HUES64 (cell line): ENCODE measurements around the gene RENBP.

ENCODE experiments used
- H3K27ac ChIP-seq: 2 replicates; pipeline ENCODE4 v1.7.0; 2013; ENCODE audit warnings: low read depth, low read length, inconsistent platforms
- H3K27me3 ChIP-seq: 2 replicates; pipeline ENCODE4 v1.6.1; 2013; ENCODE audit warnings: mild to moderate bottlenecking, low read length; ENCODE audit not compliant: insufficient read depth
- H3K36me3 ChIP-seq: 2 replicates; pipeline ENCODE4 v1.6.1; 2013; ENCODE audit warnings: mild to moderate bottlenecking, low read length; ENCODE audit not compliant: insufficient read depth
- H3K4me1 ChIP-seq: 2 replicates; pipeline ENCODE4 v1.6.1; 2013; ENCODE audit warnings: mild to moderate bottlenecking, low read length, moderate library complexity; ENCODE audit not compliant: insufficient read depth
- H3K4me3 ChIP-seq: 2 replicates; pipeline ENCODE4 v1.5.1; 2013; ENCODE audit warnings: mild to moderate bottlenecking, low read length, moderate library complexity
- H3K9ac ChIP-seq: 2 replicates; pipeline ENCODE4 v1.6.1; 2013; ENCODE audit warnings: mild to moderate bottlenecking, low read depth, low read length
- H3K9me3 ChIP-seq: 2 replicates; pipeline ENCODE4 v1.6.1; 2013; ENCODE audit warnings: low read depth, low read length; ENCODE audit not compliant: insufficient read depth
- WGBS: fragments of 150-250, 120-280 bp; methylation state at CpG from one replicate; pipeline ENCODE4 v1.1.7; 2013; ENCODE audit warnings: missing lambda C conversion rate; 5-methylcytosine and 5-hydroxymethylcytosine counted together

RENBP gene

DNA sequence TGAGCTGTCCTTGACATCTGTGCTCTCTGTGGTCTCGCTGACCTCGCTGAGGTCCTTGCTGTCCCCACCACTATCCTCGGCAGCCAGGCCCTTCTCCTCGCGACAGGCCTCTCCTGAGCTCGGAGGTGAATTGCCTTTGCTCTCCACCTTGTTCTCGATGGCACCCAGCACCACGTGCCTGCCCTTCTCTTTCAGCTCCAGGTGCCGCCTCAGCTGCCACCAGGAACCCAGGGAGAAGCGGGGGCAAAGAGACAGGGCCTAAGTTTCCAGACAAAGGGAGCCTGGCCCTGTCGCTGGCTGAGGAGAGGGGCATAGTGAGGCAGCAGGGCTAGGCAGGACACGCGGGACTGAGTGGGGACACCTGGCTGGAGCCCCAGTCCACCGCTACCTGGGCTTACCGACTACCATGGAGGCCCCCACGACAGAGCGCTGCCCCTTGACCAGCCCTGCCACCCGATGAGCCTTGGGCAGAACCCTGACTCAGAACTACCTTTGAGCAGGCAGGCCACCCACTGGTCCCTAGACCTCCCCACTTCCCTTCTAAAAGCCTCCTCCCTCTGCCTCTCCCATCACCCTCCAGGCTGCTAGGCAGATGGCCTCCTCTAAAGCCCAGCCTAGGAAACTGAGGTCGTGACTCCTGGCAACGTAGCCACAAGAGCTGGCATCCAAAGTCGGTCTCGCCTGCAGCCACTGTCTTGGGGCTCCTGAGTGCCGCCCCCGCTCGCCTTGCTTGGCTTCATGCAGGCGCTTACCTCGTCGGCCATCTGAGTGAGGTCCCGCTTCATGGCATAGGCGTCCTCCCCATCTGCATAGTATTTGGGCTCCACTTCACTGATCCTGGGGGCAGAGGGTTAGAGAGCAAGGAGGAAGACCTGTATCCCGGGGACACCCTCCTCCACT is 14.2 kb downstream of the RENBP start:
- peaks cover 2% of the 10 kb centered on the region; the same call in 1 of the 2 replicates for H3K4me1 ChIP-seq
- WGBS: 95% methylated on average over 31 of the region's 31 CpGs
- H3K36me3 ChIP-seq: peaks cover 37% of the 10 kb centered on the region
- no peak overlapping the region for H3K4me3 ChIP-seq
- H3K9ac ChIP-seq: no peak overlapping the region
- no peak overlapping the region for H3K27ac ChIP-seq
- H3K27me3 ChIP-seq: no peaks in the 10 kb centered on the region
- H3K9me3 ChIP-seq: no peaks in the 10 kb centered on the region

DNA sequence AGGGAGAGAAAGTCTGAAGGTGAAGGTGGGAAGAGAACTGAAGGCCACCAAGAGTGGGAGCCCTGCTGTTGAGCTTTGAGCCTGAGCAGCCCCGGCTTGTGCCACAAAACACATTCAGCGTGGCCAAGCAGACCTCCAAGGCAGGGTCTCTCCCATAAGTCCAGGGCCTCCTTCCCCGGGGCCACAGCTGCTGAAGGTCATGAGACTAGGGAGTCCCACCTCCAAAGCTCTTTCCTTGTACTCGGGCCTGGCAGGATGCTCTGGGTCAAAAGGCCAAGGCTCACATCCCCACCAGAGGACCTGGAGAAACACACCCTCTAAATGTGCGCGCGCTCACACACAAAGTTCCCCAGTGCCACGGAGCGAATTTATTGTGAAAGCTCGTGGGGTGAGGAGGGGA is 14.9 kb downstream of the RENBP start:
- 100% methylated on average over 5 of the region's 10 CpGs for WGBS
- Histone ChIP-seq H3K27me3 (no peaks in the 10 kb centered on the region), H3K36me3 (peaks cover 37% of the 10 kb centered on the region), H3K27ac (no peak overlapping the region), H3K4me1 (peaks cover 8% of the 10 kb centered on the region; the same call in 1 of the 2 replicates), H3K9ac (no peak overlapping the region), H3K4me3 (no peak overlapping the region), H3K9me3 (no peaks in the 10 kb centered on the region)

DNA sequence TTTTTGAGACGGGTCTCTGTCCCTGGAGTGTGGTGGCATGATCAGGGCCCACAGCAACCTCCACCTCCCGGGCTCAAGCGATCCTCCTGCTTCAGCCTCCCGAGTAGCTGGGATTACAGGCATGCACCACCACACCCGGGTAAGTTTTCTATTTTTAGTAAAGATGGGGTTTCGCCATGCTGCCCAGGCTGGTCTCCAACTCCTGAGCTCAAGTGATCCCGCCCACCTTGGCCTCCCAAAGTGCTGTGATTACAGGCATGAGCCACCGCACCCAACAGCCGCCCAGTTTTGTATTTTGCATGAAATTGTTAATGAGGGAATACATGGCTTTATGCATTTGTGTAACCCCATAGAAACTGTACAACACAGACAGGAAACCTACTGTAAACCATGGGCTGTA is 15.6 kb downstream of the RENBP start:
- Histone ChIP-seq H3K4me3 (peak overlapping the region; percentile 34; the same call in 1 of the 2 replicates), H3K27me3 (no peaks in the 10 kb centered on the region), H3K9ac (no peak overlapping the region), H3K27ac (no peak overlapping the region), H3K9me3 (no peaks in the 10 kb centered on the region), H3K36me3 (peaks cover 37% of the 10 kb centered on the region), H3K4me1 (peaks cover 8% of the 10 kb centered on the region; the same call in 1 of the 2 replicates)
- WGBS: 82% methylated on average over 8 of the region's 9 CpGs

DNA sequence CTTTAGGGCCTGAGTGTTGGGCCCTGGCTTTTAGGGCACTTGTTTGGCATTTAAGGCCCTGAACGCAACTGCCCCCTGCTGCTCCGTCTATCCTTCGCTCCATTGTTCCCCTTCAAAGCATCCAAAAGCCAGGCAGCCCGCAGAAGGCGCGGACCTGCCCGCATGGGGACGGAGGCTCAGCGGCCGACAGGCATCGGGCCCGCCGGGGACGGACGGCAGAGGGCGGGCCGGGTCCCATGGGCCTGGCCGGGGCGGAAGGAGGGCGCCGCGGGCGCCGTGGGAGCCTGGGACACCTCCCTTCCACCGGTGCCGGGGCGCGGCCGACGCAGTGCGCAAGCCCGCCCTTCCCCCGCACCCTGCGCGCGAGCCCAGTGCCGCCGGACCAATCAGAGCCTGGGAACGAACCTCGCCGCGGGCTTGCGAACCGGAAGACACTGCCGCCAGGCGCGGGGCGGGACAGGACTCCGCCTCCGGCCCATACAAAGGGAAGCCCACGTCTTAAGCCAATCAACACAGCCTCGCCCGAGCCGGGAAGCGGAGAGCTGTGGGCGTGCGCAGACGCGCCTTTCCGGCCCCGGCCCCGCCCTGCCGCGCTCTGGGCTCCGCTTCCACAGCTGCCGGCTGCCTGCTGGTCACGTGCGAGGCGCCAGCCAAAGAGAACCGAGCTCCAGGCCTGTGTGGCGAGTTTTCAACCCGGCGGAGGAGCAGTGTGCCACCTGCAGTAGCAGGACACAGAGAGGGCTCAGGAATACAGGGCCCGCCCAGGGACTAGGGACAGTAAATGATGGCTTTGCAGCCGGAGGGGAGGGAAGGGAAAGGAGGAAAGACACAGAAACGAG is 16.3 kb downstream of the RENBP start:
- WGBS: under 1% methylated on average over 76 of the region's 76 CpGs
- H3K27ac ChIP-seq: peak overlapping the region; percentile 97
- peaks cover 37% of the 10 kb centered on the region for H3K36me3 ChIP-seq
- H3K4me3 ChIP-seq: peak overlapping the region; percentile 77
- no peaks in the 10 kb centered on the region for H3K9me3 ChIP-seq
- H3K4me1 ChIP-seq: peaks cover 8% of the 10 kb centered on the region; the same call in 1 of the 2 replicates
- peak overlapping the region; percentile 88 for H3K9ac ChIP-seq
- no peaks in the 10 kb centered on the region for H3K27me3 ChIP-seq

DNA sequence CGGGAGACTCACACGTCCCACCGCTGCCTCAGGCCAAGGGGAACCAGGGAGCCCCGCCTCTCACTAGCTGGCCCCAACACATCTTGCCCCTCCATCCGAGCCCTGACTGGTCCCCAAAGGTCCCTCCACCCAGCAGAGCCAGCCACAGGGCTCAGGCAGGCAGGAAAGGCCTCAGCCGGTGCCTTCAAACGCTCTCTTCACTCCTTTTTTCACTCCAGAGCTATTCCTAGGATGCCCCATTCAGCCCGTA is 16.8 kb downstream of the RENBP start:
- 3% methylated on average over 8 of the region's 8 CpGs for WGBS
- peak overlapping the region; percentile 77 for H3K4me3 ChIP-seq
- no peaks in the 10 kb centered on the region for H3K27me3 ChIP-seq
- H3K27ac ChIP-seq: peak overlapping the region; percentile 97
- H3K4me1 ChIP-seq: peaks cover 8% of the 10 kb centered on the region; the same call in 1 of the 2 replicates
- peak overlapping the region; percentile 88 for H3K9ac ChIP-seq
- peaks cover 33% of the 10 kb centered on the region for H3K36me3 ChIP-seq
- H3K9me3 ChIP-seq: no peaks in the 10 kb centered on the region

DNA sequence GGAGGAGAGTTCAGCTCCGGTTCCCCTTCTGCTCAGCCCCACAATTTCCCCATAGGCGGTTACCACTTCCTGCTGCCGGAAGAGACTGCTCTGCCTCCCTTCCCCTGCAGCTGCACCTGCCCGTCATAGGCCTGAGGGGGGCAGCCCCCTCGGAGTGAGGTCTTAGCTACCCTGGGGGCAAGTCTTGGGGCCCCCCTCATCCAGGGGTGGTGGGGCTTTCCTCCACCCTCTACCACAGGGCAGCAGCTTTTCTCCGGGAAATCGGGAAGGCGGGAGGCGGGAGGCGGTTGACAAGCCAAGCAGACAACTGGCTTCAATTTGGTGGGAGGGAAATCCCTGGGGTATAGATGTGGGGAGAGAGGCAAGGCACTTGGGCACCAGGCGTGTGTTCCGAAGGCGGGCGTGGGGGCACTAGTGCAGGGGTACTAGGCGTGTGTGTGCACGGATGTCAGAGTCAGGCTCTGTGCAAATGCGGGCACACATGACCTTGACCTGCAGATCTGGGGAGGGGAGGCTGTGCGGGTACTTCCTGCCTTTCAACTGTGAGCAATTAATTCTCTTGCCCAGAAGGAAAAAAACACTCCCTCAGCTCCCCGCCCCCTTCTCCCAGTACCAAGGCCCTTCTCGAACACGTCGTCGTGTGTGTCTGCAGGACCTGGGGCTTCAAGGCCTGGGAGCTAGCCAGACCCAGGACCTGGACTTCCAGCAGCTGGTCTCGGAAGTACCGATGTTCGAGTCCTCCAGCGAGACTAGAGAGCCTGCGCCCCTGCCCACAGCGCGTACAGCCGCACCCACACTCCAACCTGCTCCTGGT is 17.4 kb downstream of the RENBP start:
- peak overlapping the region; percentile 77 for H3K4me3 ChIP-seq
- peak overlapping the region; percentile 88 for H3K9ac ChIP-seq
- H3K36me3 ChIP-seq: peaks cover 27% of the 10 kb centered on the region
- peak overlapping the region; percentile 97 for H3K27ac ChIP-seq
- H3K4me1 ChIP-seq: peaks cover 8% of the 10 kb centered on the region; the same call in 1 of the 2 replicates
- no peaks in the 10 kb centered on the region for H3K9me3 ChIP-seq
- no peaks in the 10 kb centered on the region for H3K27me3 ChIP-seq
- WGBS: 12% methylated on average over 30 of the region's 31 CpGs

DNA sequence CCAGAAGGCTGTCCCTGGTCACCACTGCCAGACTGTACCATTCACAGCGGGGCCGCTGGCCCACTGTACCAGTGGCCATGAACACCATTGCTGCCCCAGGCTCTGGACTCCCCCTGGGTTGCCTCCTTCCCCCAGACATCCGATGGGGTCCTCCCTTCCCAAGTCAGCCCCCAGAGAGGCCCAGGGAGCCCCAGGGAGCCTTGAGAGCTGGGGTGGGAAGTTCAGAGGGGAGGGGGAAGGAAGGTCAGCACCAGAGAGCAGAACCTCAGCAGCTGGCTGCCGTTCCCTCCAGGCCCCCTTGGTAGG is 17.9 kb downstream of the RENBP start:
- Histone ChIP-seq H3K4me3 (peak overlapping the region; percentile 77), H3K27me3 (no peaks in the 10 kb centered on the region), H3K36me3 (peaks cover 22% of the 10 kb centered on the region), H3K4me1 (peaks cover 8% of the 10 kb centered on the region; the same call in 1 of the 2 replicates), H3K9ac (peak overlapping the region; percentile 36; the same call in 1 of the 2 replicates), H3K9me3 (no peaks in the 10 kb centered on the region), H3K27ac (peak overlapping the region; percentile 97; the same call in 1 of the 2 replicates)
- WGBS: 21% methylated on average over 2 of the region's 4 CpGs

DNA sequence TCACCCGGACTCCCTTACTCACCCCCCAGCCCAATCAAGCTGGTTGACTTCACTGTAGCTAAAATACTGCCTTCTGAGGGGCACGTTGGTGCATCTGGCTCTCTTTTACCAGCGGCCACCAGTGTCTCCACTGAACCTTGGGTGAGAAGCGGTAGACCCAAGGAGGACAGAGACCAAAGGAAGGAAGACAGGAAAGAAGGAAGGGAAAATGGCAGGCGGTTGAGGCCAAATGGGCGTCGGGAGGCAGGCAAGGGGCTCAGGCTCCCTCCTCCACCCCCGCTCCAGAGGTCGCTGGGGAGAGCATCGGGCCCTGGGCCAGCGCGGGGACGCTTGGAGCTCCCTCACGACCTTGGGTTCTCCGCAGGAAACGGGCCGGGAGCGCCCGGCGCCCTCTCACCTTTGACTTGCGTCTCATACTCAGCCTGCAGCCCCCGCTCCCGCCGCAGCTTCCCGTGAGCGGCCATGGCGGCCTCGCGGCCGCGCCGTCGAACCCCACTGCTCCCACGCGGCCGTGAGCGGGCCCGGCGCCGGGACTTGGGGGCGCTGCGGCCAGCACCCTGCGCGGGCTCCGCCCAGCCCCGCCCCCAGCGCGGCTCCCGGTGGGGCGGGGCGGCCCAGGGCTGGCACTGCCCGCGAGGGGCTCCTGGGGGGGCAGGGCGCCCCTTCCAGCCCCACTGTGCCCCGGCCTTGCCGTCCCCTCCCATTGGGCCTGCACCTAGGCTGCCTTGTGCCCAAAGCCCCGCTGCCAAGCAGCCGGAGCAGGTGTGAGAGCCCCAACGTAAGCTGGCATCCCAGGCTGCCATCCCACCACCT is 18.5 kb downstream of the RENBP start, which contains the start of gene ARHGAP4:
Gene ARHGAP4, minus strand, starts transcription at position 526 of the 813 bp plus-strand sequence. Its CDS starts 62 bp downstream, at position 464.
- 3% methylated on average over 56 of the region's 59 CpGs for WGBS
- peak within 1 kb of the TSS; percentile 78 for H3K9ac ChIP-seq
- peak within 1 kb of the TSS; percentile 97; the same call in 1 of the 2 replicates for H3K27ac ChIP-seq
- peaks cover 17% of the 10 kb centered on the region for H3K36me3 ChIP-seq
- no peaks in the 10 kb centered on the region for H3K9me3 ChIP-seq
- peaks cover 8% of the 10 kb centered on the region; the same call in 1 of the 2 replicates for H3K4me1 ChIP-seq
- no peaks in the 10 kb centered on the region for H3K27me3 ChIP-seq
- H3K4me3 ChIP-seq: peak within 1 kb of the TSS; percentile 77

DNA sequence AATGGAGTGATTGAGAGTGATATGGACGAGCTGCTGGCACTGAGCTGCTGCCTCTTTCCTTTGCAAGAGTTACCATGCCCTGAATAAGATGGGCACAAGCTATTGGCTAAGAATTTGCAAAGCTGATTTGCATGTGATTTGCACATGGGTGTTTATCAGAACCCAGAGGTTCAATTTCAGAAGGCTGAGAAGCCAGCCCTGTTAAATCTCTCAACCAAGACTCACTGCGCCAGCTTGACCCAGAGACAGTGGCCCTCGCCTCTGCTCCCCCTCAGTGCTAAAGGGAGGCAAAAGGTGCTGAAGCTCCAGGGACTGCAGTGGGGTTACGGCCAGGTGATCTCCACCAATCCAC is 19.1 kb downstream of the RENBP start:
- Histone ChIP-seq H3K27ac (peak overlapping the region; percentile 60; the same call in 1 of the 2 replicates), H3K27me3 (no peaks in the 10 kb centered on the region), H3K4me3 (peak overlapping the region; percentile 77), H3K36me3 (peaks cover 11% of the 10 kb centered on the region; the same call in 1 of the 2 replicates), H3K4me1 (peaks cover 8% of the 10 kb centered on the region; the same call in 1 of the 2 replicates), H3K9ac (peak overlapping the region; percentile 78), H3K9me3 (no peaks in the 10 kb centered on the region)
- 56% methylated on average over 4 of the region's 4 CpGs for WGBS
